ENCODE measurements around the gene TRIM24.

The TRIM24 gene

DNA sequence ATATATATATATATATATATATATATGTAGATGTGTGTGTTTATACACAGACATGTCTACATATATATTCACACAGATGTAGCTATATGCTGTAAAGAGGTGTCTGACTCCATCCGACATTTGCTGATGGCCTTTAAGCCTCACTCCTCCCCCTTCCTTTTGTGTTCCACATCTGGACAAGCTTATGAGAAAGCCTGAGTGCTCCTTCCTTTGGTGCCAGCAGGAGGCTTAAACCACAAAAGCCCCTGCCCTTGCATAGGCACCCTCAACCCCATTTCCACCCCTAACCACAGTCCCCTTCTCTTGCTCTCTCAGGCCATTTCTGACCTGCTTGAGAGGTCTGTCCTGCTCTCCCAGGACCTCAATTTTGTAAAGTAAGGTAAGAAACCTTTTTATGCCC is 142.4 kb downstream of the TRIM24 start:
- in situ Hi-C loops (cut with HindIII; ENCODE audit: low pct_ligation_motif_present, low sequenced_read_pairs), result no loop called here
- Histone ChIP-seq H3K27ac (no peak overlapping the region), H3K27me3 (replicated peaks) (no peaks in the 10 kb centered on the region), H3K4me3 (ENCODE audit: low read depth, low read length) (no peak overlapping the region), H3K36me3 (replicated peaks) (no peaks in the 10 kb centered on the region)
- TF ChIP-seq, protein P1, sequence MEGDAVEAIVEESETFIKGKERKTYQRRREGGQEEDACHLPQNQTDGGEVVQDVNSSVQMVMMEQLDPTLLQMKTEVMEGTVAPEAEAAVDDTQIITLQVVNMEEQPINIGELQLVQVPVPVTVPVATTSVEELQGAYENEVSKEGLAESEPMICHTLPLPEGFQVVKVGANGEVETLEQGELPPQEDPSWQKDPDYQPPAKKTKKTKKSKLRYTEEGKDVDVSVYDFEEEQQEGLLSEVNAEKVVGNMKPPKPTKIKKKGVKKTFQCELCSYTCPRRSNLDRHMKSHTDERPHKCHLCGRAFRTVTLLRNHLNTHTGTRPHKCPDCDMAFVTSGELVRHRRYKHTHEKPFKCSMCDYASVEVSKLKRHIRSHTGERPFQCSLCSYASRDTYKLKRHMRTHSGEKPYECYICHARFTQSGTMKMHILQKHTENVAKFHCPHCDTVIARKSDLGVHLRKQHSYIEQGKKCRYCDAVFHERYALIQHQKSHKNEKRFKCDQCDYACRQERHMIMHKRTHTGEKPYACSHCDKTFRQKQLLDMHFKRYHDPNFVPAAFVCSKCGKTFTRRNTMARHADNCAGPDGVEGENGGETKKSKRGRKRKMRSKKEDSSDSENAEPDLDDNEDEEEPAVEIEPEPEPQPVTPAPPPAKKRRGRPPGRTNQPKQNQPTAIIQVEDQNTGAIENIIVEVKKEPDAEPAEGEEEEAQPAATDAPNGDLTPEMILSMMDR (IDR thresholded peaks at IDR 0.05; ENCODE audit: low read depth, low read length, missing control alignments), result no peak
- DNase-seq, result no peak

DNA sequence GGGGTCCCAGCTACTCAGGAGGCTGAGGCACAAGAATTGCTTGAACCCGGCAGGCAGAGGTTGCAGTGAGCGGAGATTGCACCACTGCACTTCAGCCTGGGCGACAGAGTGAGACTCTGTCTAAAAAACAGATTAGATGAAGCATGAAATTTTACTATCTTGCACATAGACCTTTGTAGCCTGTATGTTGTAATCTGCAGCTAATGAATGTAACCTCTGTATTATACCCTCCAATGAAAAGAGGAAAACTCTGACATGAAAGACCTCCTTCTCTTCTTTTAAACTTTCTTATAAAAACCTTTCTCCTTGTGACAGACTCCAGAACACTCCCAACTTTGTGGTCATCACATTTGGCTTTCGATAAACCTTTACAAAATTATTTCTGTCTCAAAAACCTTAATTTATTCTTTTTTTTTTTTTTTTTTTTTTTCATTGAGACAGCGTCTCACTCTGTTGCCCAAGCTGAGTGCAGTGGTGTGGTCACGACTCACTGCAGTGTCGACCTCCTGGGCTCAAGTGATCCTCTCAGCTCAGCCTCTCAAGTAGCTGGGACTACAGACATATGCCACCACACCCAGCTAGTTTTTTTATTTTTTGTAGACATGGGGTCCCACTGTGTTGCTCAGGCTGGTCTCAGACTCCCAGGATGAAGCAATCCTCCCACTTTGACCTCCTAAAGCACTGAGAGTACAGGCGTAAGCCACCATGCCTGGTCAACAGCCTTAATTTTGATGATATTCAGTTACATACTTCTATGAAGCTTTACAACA is 143.7 kb downstream of the TRIM24 start:
- peak; percentile 13 for DNase-seq
- Histone ChIP-seq H3K27me3 (replicated peaks) (no peaks in the 10 kb centered on the region), H3K27ac (no peak overlapping the region), H3K4me3 (ENCODE audit: low read depth, low read length) (no peak overlapping the region), H3K36me3 (replicated peaks) (no peaks in the 10 kb centered on the region)
- TF ChIP-seq, protein P1 (IDR thresholded peaks at IDR 0.05; ENCODE audit: low read depth, low read length, missing control alignments), result no peak
- in situ Hi-C loops (cut with HindIII; ENCODE audit: low pct_ligation_motif_present, low sequenced_read_pairs), result no loop called here

DNA sequence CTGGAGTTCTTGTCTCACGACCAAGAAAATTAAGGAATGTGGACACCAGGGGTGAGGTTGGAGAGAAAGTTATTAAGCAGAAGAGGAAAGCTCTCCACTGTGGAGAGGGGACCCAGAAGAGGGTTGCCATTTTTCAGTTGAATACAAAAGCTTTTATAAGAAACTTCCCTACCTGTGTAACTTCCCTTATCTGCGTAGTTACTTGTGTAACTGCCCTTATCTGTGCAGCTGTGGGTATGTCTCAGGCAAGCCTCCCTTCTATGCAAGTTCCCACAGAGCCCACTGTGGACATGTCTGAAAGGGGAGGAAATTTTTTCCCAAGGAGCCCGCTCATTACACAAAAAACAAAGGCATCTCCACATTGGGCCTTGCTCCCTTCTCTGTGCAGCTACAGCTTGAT is 146.2 kb downstream of the TRIM24 start:
- Histone ChIP-seq H3K4me3 (ENCODE audit: low read depth, low read length) (no peak overlapping the region), H3K27me3 (replicated peaks) (no peaks in the 10 kb centered on the region), H3K36me3 (replicated peaks) (no peaks in the 10 kb centered on the region), H3K27ac (no peak overlapping the region)
- TF ChIP-seq, protein P1 (IDR thresholded peaks at IDR 0.05; ENCODE audit: low read depth, low read length, missing control alignments), result no peak
- no peak for DNase-seq
- in situ Hi-C loops (cut with HindIII; ENCODE audit: low pct_ligation_motif_present, low sequenced_read_pairs), result no loop called here

DNA sequence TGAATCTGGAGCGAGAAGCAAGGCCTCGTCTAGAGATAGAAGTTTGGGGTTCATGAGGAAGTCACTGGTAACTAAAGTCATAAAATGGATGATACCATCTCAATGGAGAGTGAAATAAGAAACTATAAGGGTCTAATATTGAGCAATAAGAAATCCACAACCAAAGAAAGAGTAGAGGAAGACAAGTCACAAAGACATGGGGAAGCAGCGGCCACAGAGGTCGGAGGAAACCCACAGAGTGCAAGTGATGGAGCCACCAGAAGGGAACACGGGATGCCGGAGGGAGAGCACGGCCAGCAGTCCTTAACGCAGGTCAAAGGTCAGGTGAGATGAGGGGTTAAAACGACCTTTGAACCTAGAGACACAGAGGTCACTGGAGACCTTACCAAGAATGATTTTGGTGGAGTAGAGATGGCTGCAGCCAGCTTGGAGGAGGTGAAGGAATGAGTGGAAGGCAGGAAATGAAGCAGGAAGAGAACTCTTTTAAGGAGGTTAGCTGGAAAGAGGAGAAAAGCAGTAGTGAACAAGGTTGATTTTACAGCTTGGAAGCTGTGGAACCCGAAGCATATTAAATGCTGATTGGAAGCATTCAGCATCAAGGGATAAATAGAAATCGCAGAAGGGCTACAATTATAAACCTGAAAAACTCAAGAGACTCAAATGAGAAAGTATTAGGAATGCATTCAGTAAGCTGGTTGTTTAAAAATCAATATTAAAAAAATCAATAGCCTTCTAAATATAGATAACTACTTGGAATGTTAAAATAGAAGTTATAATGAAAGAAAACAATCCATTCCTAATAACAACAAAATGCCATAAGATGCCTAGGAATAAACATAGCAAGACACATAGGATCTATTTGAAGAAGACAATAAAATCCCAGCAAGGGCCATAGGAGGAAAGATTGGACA is 147.4 kb downstream of the TRIM24 start:
- no peaks in the 10 kb centered on the region for H3K27me3 ChIP-seq (replicated peaks)
- H3K27ac ChIP-seq, result no peak overlapping the region
- no peaks in the 10 kb centered on the region for H3K36me3 ChIP-seq (replicated peaks)
- TF ChIP-seq, protein P1 (IDR thresholded peaks at IDR 0.05; ENCODE audit: low read depth, low read length, missing control alignments), result no peak
- H3K4me3 ChIP-seq (ENCODE audit: low read depth, low read length), result no peak overlapping the region
- in situ Hi-C loops (cut with HindIII; ENCODE audit: low pct_ligation_motif_present, low sequenced_read_pairs), result no loop called here
- no peak for DNase-seq

DNA sequence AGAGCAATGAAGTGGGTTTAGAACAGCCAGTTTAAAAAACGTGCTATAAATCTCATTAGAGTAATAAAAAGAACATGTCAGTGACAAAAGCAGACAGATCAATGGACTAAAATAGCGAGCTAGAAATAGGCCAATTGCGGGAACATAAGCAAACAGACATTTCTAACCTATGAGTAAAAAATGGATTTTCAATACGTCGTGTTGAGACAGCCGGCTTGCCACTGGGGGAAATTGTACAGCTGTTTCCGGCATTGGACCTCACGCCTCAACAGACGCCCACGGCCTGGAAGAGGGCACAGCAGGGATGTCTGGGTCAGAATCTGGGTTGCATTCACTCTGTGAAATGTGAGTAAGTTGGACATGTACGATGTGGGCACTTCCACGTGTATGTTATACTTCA is 148.2 kb downstream of the TRIM24 start:
- no peak overlapping the region for H3K4me3 ChIP-seq (ENCODE audit: low read depth, low read length)
- H3K27me3 ChIP-seq (replicated peaks), result no peaks in the 10 kb centered on the region
- DNase-seq, result peak; percentile 69
- TF ChIP-seq, protein P1 (IDR thresholded peaks at IDR 0.05; ENCODE audit: low read depth, low read length, missing control alignments), result no peak
- no peak overlapping the region for H3K27ac ChIP-seq
- no peaks in the 10 kb centered on the region for H3K36me3 ChIP-seq (replicated peaks)
- in situ Hi-C loops (cut with HindIII; ENCODE audit: low pct_ligation_motif_present, low sequenced_read_pairs), result no loop called here

All from brain microvascular endothelial cell (primary cell).